Suprapubic skin (tissue), 4 donors: ENCODE measurements around the gene CYB5D1.

Experiments used
- EP300 ChIP-seq: sonication (generic); formaldehyde crosslinking; IDR thresholded peaks from one replicate; pipeline ENCODE4 v1.6.1; 2017; ENCODE audit warnings: antibody characterized with exemption
- POLR2A ChIP-seq, 2 donors: fragments of 450-650 bp; IDR thresholded peaks; one replicate each; pipeline ENCODE4 v1.6.1; 2017; ENCODE audit warnings: antibody characterized with exemption in 2 of 2, mild to moderate bottlenecking in 2 of 2, moderate library complexity in 2 of 2
- POLR2AphosphoS5 ChIP-seq, 3 donors: sonication (generic); formaldehyde crosslinking; IDR thresholded peaks; one replicate each; pipeline ENCODE4 v1.6.1; 2017; ENCODE audit warnings: antibody characterized with exemption in 3 of 3
- TF ChIP-seq, protein P1 (sequence below), 2 donors: fragments of 200-600 bp in 1 of 2; fragments of 450-650 bp in 1 of 2; sonication (generic) in 1 of 2; IDR thresholded peaks; one replicate each; pipeline ENCODE4 v1.5.1; 2016 to 2019; ENCODE audit warnings: antibody characterized with exemption in 2 of 2, mild to moderate bottlenecking in 1 of 2, moderate library complexity in 1 of 2

DNA sequence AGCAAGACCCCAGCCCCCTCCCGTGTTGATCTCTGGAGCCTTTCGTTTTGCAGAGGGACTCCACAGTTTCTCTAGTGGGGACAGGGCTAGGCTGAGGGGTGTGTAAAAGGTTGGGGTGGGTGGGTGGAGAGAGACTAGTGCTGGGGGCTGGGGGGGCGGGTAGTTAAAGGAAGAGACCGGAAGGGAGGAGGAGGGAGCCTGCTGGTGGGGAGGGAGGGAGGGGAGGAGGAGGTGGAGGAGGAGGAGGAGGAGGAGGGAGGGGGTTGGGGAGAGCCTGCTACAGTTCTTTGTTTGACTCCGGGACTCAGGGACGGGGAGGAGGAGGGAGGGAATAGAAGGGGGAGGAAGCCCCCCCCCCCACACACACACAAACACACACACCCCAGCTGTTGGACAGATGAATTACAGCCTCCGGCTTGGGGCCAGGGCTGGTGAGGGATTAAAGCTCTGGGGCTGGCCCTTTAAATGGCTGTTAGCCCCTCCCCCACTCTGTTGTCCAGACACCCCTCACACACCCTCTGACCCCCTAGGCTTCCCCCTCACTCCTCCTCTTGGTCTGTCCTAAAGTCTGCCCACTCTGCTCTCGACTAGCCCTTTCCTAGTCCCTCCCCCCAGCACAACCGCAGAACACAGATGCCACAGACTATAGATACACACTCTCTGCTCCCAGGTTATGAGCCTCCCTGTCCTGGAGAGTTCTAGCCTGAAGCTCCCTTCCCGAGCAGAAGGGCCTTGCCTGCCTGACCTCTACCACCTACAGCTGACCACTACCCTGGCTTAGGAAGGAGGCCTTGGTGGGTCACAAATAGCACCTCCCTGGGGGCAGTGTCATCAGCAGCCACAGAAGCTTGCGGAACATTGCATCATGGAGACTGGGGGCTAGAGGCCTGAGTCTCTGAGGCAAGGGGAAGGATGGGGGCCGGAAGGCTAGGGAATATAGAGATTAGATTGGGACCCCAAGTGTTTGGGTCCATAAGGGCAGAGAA is 19.4 kb upstream of the CYB5D1 start:
- TF ChIP-seq, protein P1, sequence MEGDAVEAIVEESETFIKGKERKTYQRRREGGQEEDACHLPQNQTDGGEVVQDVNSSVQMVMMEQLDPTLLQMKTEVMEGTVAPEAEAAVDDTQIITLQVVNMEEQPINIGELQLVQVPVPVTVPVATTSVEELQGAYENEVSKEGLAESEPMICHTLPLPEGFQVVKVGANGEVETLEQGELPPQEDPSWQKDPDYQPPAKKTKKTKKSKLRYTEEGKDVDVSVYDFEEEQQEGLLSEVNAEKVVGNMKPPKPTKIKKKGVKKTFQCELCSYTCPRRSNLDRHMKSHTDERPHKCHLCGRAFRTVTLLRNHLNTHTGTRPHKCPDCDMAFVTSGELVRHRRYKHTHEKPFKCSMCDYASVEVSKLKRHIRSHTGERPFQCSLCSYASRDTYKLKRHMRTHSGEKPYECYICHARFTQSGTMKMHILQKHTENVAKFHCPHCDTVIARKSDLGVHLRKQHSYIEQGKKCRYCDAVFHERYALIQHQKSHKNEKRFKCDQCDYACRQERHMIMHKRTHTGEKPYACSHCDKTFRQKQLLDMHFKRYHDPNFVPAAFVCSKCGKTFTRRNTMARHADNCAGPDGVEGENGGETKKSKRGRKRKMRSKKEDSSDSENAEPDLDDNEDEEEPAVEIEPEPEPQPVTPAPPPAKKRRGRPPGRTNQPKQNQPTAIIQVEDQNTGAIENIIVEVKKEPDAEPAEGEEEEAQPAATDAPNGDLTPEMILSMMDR (IDR thresholded peaks at IDR 0.05) = no peak
- no peak for TF ChIP-seq EP300
- TF ChIP-seq POLR2A (IDR thresholded peaks at IDR 0.05) = no peak
- no peak for TF ChIP-seq POLR2AphosphoS5 (IDR thresholded peaks at IDR 0.05)
